Testis (tissue), 2 donors: ENCODE data around the gene DUSP8.

Experiments used
- POLR2A ChIP-seq: fragments of 450-650 bp; IDR thresholded peaks from one replicate; pipeline ENCODE4 v1.6.1; 2017; ENCODE audit warnings: antibody characterized with exemption, mild to moderate bottlenecking, moderate library complexity
- TF ChIP-seq, protein P1 (sequence below), 3 experiments: fragments of 450-650 bp in 2 of 3; fragments of 200-600 bp in 1 of 3; sonication (generic) in 1 of 3; IDR thresholded peaks; one replicate each; pipeline ENCODE4 v1.5.1; 2016 to 2019; ENCODE audit warnings: antibody characterized with exemption in 3 of 3, mild to moderate bottlenecking in 2 of 3, moderate library complexity in 1 of 3

DNA sequence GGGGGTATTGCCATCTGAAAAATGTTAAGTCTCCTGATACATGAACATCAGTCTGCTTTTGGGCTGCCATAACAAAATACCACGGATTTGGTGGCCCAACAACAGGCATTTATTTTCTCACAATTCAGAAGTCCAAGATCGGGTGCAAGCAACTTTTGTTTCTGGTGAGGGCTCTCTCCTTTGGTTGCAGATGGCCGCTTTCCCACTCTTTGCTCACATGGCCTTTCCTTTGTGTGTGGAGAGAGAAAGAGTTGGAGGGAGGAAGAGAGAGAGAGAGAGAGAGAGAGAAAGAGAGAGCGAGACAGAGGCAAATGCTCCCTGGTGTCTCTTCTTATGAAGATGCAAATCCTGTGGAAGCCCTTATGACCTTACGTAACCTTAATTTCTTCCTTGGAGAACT, 28.6 kb upstream of the DUSP8 start:
- TF ChIP-seq, protein P1, sequence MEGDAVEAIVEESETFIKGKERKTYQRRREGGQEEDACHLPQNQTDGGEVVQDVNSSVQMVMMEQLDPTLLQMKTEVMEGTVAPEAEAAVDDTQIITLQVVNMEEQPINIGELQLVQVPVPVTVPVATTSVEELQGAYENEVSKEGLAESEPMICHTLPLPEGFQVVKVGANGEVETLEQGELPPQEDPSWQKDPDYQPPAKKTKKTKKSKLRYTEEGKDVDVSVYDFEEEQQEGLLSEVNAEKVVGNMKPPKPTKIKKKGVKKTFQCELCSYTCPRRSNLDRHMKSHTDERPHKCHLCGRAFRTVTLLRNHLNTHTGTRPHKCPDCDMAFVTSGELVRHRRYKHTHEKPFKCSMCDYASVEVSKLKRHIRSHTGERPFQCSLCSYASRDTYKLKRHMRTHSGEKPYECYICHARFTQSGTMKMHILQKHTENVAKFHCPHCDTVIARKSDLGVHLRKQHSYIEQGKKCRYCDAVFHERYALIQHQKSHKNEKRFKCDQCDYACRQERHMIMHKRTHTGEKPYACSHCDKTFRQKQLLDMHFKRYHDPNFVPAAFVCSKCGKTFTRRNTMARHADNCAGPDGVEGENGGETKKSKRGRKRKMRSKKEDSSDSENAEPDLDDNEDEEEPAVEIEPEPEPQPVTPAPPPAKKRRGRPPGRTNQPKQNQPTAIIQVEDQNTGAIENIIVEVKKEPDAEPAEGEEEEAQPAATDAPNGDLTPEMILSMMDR (IDR thresholded peaks at IDR 0.05): no peak
- no peak for TF ChIP-seq POLR2A
